RWPE2 (cell line): ENCODE data around the gene ABHD2.
A peak's percentile ranks its signal among the peaks of the same experiment; 100 is the strongest.
"Not testable (repeated sequence)": the region's sequence is repeated elsewhere in the genome, so short reads cannot be mapped to it uniquely, and the experiment has no call there.

Source experiments
- ATAC-seq: fragments of 200-7000 bp; cut with Tn5 transposase; 3 replicates; pipeline ENCODE4 v1.9.1; 2021; ENCODE audit warnings: low read depth
- DNase-seq: peaks from one replicate; pipeline ENCODE4 v3.0.0-alpha.2; 2020; ENCODE audit warnings: low spot score
- H3K27ac ChIP-seq: fragments of 450-650 bp; 2 replicates; pipeline ENCODE4 v1.5.1; 2017; ENCODE audit warnings: mild to moderate bottlenecking; ENCODE audit not compliant: poor library complexity, severe bottlenecking
- H3K27me3 ChIP-seq: fragments of 250-450 bp; sonication (Bioruptor Pico); 2 replicates; pipeline ENCODE4 v1.5.1; 2021; ENCODE audit warnings: mild to moderate bottlenecking, moderate library complexity; ENCODE audit not compliant: insufficient read depth, poor library complexity, severe bottlenecking
- H3K36me3 ChIP-seq: fragments of 250-450 bp; sonication (Bioruptor Pico); 2 replicates; pipeline ENCODE4 v1.5.1; 2020; ENCODE audit warnings: low read depth, mild to moderate bottlenecking, moderate library complexity
- H3K4me1 ChIP-seq: fragments of 250-450 bp; sonication (Bioruptor Pico); 2 replicates; pipeline ENCODE4 v1.5.1; 2021; ENCODE audit warnings: mild to moderate bottlenecking, moderate library complexity; ENCODE audit not compliant: insufficient read depth, poor library complexity, severe bottlenecking
- H3K4me3 ChIP-seq: fragments of 250-450 bp; sonication (Bioruptor Pico); 2 replicates; pipeline ENCODE4 v1.5.1; 2021; ENCODE audit warnings: mild to moderate bottlenecking, moderate library complexity; ENCODE audit not compliant: severe bottlenecking
- H3K9me3 ChIP-seq: fragments of 250-450 bp; sonication (Bioruptor Pico); 2 replicates; pipeline ENCODE4 v1.5.1; 2021; ENCODE audit warnings: mild to moderate bottlenecking, moderate library complexity; ENCODE audit not compliant: severe bottlenecking
- TF ChIP-seq, protein P1 (sequence below): fragments of 450-650 bp; IDR thresholded peaks from one replicate; pipeline ENCODE4 v1.5.1; 2017; ENCODE audit warnings: mild to moderate bottlenecking, moderate library complexity; ENCODE audit not compliant: poor library complexity, severe bottlenecking

The ABHD2 gene

DNA sequence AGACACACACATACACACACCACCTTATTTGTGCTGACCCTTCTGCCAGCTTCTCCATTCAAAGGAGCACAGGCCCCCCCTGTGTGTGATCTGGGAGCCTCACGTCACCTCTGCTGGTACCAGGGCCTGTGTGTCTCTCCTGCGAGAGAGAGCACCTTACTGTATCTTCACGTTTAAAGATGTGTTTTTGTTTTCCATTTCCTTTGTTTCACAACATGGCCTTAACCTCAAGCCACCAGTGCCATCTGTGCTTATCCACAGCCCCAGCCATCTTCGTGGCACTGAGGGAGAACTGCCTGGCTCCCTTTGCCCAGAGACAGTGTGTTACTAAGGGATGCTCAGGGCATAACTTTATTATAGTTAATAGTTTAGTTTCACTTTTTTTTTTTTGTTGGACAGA, 52.3 kb downstream of the ABHD2 start:
- H3K4me1 ChIP-seq: peaks cover 16% of the 10 kb centered on the region
- TF ChIP-seq, protein P1, sequence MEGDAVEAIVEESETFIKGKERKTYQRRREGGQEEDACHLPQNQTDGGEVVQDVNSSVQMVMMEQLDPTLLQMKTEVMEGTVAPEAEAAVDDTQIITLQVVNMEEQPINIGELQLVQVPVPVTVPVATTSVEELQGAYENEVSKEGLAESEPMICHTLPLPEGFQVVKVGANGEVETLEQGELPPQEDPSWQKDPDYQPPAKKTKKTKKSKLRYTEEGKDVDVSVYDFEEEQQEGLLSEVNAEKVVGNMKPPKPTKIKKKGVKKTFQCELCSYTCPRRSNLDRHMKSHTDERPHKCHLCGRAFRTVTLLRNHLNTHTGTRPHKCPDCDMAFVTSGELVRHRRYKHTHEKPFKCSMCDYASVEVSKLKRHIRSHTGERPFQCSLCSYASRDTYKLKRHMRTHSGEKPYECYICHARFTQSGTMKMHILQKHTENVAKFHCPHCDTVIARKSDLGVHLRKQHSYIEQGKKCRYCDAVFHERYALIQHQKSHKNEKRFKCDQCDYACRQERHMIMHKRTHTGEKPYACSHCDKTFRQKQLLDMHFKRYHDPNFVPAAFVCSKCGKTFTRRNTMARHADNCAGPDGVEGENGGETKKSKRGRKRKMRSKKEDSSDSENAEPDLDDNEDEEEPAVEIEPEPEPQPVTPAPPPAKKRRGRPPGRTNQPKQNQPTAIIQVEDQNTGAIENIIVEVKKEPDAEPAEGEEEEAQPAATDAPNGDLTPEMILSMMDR: no peak
- no peak overlapping the region for H3K4me3 ChIP-seq
- H3K36me3 ChIP-seq: peaks cover 40% of the 10 kb centered on the region
- ATAC-seq (no peak), DNase-seq (no peak)
- H3K27me3 ChIP-seq: no peaks in the 10 kb centered on the region
- no peak overlapping the region for H3K27ac ChIP-seq
- no peaks in the 10 kb centered on the region for H3K9me3 ChIP-seq

DNA sequence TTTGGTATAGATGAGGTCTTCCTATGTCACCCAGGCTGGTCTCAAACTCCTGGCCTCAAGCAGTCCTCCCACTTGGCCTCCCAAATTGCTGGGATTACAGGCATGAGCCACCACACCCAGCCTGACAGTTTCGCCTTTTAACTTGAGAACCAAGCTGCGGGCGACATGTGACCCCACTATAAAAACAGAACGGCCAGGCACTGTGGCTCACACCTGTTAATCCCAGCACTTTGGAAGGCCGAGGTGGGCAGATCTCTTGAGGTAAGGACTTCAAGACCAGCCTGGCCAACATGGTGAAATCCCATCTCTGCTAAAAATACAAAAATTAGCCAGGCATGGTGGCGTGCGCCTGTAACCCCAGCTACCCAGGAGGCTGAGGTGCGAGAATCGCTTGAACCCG, 52.9 kb downstream of the ABHD2 start:
- not testable (repeated sequence) for H3K9me3 ChIP-seq

DNA sequence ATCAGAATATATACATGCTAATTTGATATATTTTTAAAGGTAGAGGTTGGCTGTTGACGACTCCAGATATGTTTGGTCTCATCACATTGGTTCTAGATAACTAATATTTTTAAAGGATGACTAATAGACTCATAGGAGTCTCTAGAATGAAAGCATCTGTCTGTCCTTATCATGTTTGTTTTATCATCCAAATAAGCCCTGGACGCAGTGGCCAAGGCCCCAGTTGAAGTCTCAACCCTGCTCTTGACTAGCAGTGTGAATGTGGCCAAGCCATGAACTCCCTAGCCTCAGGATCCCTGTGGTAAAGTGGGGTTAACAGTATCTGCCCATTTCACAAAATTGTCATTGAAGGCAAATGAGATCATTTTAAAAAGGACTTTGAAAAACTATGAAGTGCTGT, 53.6 kb downstream of the ABHD2 start:
- TF ChIP-seq, protein P1: no peak
- no peak overlapping the region for H3K27ac ChIP-seq
- no peaks in the 10 kb centered on the region for H3K9me3 ChIP-seq
- peaks cover 40% of the 10 kb centered on the region for H3K36me3 ChIP-seq
- ATAC-seq (no peak), DNase-seq (no peak)
- peaks cover 16% of the 10 kb centered on the region for H3K4me1 ChIP-seq
- no peaks in the 10 kb centered on the region for H3K27me3 ChIP-seq
- no peak overlapping the region for H3K4me3 ChIP-seq

More for the DNA sequence above, 52.9 kb downstream of the ABHD2 start:
- not testable (repeated sequence) for H3K27me3 ChIP-seq, H3K27ac ChIP-seq, ATAC-seq, DNase-seq, H3K4me3 ChIP-seq
- Histone ChIP-seq H3K4me1 (peaks cover 16% of the 10 kb centered on the region), H3K36me3 (peaks cover 40% of the 10 kb centered on the region)

DNA sequence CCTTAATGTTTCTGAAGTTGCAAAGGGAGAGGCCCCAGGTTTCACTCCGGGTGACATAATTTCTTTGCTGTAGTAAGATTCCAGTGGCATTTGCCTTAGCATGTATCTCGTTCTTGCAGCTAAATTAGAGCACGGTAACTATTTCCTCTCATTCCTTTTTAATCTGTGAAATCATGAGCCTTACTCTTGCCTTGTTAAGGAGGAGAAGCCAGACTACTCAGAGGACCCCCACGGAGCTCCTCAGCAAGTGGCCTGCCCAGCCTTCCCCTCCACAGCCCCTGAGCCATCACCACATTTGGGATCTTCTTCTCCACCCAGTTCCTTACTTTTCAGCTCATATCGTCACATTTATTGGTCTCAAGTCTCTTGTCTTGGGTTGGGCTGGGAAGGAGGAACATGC, 54.2 kb downstream of the ABHD2 start:
- TF ChIP-seq, protein P1: no peak
- DNase-seq (no peak), ATAC-seq (no peak)
- H3K4me3 ChIP-seq: no peak overlapping the region
- H3K9me3 ChIP-seq: no peaks in the 10 kb centered on the region
- H3K36me3 ChIP-seq: peaks cover 40% of the 10 kb centered on the region
- peaks cover 16% of the 10 kb centered on the region for H3K4me1 ChIP-seq
- no peak overlapping the region for H3K27ac ChIP-seq
- no peaks in the 10 kb centered on the region for H3K27me3 ChIP-seq

DNA sequence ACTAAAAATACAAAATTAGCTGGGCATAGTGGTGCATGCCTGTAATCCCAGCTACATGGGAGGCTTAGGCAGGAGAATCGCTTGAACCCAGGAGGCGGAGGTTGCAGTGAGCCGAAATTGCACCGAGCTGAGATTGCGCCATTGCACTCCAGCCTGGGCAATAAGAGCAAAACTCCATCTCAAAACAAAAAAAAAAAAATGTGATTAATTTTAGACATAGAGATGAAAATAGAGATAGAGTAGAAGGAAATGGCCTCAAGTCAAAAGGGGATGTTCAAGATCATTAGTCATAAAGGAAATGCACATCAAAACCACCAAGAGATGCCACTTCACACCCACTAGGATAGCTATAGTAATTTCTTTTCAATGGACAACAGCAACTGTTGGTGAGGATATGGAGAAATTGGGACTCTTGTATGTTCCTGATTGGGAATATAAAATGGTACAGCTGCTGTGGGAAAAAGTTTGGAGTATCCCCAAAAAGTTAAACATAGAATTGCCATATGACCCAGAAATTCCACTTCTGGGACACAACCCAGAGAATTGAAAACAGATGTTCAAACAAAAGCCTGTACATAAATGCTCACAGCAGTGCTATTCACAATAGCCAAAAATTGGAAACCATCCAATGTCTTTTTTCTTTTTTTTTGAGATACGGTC, 55.4 kb downstream of the ABHD2 start:
- Histone ChIP-seq H3K27ac (peak overlapping the region; percentile 39), H3K27me3 (no peaks in the 10 kb centered on the region), H3K4me3 (no peak overlapping the region), H3K36me3 (peaks cover 35% of the 10 kb centered on the region), H3K9me3 (no peaks in the 10 kb centered on the region), H3K4me1 (peaks cover 17% of the 10 kb centered on the region)
- ATAC-seq (peak; percentile 88), DNase-seq (no peak)
- TF ChIP-seq, protein P1: no peak
